IPS-20b (cell line): ENCODE measurements around the gene PPFIA1.
"Not testable (repeated sequence)": the region's sequence is repeated elsewhere in the genome, so short reads cannot be mapped to it uniquely, and the experiment has no call there.

Experiments
- H3K27ac ChIP-seq: one replicate; pipeline ENCODE4 v1.5.1; 2013; ENCODE audit warnings: low read length
- H3K27me3 ChIP-seq: 2 replicates; pipeline ENCODE4 v1.6.1; 2013; ENCODE audit warnings: mild to moderate bottlenecking, low read length, inconsistent platforms; ENCODE audit not compliant: insufficient read depth
- H3K36me3 ChIP-seq: 2 replicates; pipeline ENCODE4 v1.6.1; 2013; ENCODE audit warnings: low read depth, mild to moderate bottlenecking, inconsistent platforms, low read length, moderate library complexity; ENCODE audit not compliant: insufficient read depth
- H3K4me1 ChIP-seq: 2 replicates; pipeline ENCODE4 v1.6.1; 2013; ENCODE audit warnings: mild to moderate bottlenecking, control low read depth, inconsistent platforms, low read length, moderate library complexity; ENCODE audit not compliant: insufficient read depth
- H3K4me3 ChIP-seq: 2 replicates; pipeline ENCODE4 v1.5.1; 2013; ENCODE audit warnings: mild to moderate bottlenecking, low read length, inconsistent platforms
- H3K9ac ChIP-seq: 2 replicates; pipeline ENCODE4 v1.6.1; 2013; ENCODE audit warnings: low read depth, mild to moderate bottlenecking, inconsistent platforms, low read length, moderate library complexity
- H3K9me3 ChIP-seq: 2 replicates; pipeline ENCODE4 v1.6.1; 2013; ENCODE audit warnings: mild to moderate bottlenecking, low read depth, low read length, inconsistent platforms; ENCODE audit not compliant: insufficient read depth

Gene PPFIA1

DNA sequence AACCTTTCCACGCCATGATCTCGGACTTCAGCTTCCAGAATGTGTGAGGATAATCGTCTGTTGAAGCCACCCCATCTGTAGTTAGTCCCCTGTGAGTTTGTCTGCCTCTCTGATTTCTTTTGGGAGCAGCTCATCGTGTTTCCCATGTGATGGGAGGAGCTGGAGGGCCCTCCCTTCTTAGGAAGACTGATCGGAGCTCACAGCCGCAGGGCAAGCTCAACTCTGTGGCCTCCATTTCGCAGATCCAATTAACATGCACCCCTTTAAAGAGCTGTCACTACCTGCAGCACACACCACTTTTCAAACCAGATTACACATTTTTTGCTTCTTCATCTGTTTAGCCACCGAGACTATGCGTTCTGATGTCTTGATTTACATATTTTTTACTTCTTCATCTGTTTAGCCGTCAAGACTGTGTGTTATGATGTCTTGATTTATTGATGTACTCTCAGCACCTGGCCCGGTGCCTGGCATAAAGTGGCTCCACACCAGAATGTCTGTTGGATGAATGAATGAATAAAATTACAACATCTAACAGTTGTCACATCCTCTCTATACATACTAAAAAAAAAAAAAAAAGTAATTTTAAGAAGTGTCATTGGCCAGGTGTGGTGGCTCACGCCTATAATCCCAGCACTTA lies 14.9 kb upstream of the PPFIA1 start:
- Histone ChIP-seq H3K9me3 (no peaks in the 10 kb centered on the region), H3K27ac (no peak overlapping the region), H3K4me3 (no peak overlapping the region), H3K4me1 (no peaks in the 10 kb centered on the region), H3K27me3 (0 out of 2 replicates have a peak, but pooled peaks cover 4% of the 10 kb centered on the region), H3K9ac (no peak overlapping the region), H3K36me3 (no peaks in the 10 kb centered on the region)

DNA sequence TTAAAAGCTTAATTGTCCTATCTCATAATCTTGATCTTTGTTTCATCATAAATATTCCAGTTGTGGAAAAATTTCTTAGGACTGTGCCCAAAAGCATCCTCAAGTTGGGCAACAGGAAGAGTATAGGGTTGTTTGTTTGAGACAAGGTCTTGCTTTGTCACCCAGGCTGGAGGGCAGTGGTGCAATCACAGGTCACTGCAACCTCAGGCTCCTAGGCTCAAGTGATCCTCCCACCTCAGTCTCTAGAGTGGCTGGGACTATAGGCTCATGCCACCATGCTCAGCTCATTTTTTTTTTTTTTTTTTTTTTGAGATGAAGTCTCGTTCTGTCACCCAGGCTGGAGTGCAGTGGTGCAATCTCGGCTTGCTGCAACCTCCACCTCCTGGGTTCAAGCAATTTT lies 11.4 kb upstream of the PPFIA1 start:
- H3K4me3 ChIP-seq, H3K27ac ChIP-seq, H3K36me3 ChIP-seq, H3K4me1 ChIP-seq, H3K9ac ChIP-seq, H3K27me3 ChIP-seq, H3K9me3 ChIP-seq: not testable (repeated sequence)

- H3K4me1 ChIP-seq = no peaks in the 10 kb centered on the region
- H3K36me3 ChIP-seq = no peaks in the 10 kb centered on the region
- no peak overlapping the region for H3K27ac ChIP-seq
- H3K27me3 ChIP-seq = no peaks in the 10 kb centered on the region
- no peak overlapping the region for H3K9ac ChIP-seq
- no peaks in the 10 kb centered on the region for H3K9me3 ChIP-seq
- no peak overlapping the region for H3K4me3 ChIP-seq
Measured at GRCh38 chr11:70262951-70263350, 7.5 kb upstream of the PPFIA1 start.

- no peak overlapping the region for H3K4me3 ChIP-seq
- H3K4me1 ChIP-seq = no peaks in the 10 kb centered on the region
- no peaks in the 10 kb centered on the region for H3K36me3 ChIP-seq
- no peaks in the 10 kb centered on the region for H3K9me3 ChIP-seq
- no peak overlapping the region for H3K9ac ChIP-seq
- no peak overlapping the region for H3K27ac ChIP-seq
- H3K27me3 ChIP-seq = no peaks in the 10 kb centered on the region
Measured at GRCh38 chr11:70263363-70263762, 7.1 kb upstream of the PPFIA1 start.

DNA sequence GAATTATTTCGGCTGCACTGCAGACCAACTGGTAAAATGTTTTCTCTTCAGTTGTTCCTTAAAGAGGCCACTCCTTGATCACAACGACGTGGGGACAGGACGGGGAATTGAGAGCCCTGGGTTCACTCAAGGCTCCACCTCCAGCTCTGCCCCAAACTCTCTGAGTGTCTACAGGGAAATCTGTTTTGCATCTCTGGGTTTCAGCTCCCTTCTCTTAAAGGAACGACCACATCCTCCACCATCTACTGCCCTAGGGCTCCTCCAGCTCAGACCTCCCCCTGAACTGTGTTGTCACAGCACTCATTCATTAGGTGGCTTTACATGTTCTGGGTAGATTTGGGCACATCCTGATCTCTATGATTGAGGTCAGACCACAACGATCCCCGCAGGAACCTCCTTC lies 5.1 kb upstream of the PPFIA1 start:
- Histone ChIP-seq H3K9me3 (no peaks in the 10 kb centered on the region), H3K27me3 (no peaks in the 10 kb centered on the region; the same call in 1 of the 2 replicates), H3K4me1 (no peaks in the 10 kb centered on the region), H3K36me3 (no peaks in the 10 kb centered on the region), H3K27ac (no peak overlapping the region), H3K9ac (no peak overlapping the region), H3K4me3 (no peak overlapping the region)

DNA sequence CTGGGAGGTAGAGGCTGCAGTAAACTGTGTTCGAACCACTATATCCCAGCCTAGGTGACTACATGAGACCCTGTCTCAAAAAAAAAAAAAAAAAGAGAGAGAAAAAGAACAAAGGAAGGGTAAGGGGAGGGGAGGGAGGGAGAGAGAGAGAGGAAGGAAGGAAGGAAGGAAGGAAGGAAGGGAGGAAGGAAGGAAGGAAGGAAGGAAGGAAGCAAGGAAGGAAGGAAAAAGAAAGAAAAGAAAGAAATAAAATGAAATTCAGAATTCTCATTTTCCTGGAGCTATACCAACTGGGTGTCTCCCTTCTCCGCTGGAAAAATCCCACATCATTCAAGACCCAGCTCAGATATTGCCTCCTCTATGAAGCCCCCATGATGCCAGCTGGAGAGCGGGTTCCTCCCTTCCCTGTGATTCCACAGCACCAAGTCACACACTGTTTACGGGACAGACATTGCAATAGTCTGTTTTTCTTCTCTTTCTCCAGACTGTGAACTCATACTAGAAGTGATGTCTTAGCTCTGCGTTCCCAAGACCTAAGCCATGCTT lies 3.0 kb upstream of the PPFIA1 start:
- no peak overlapping the region for H3K9ac ChIP-seq
- no peaks in the 10 kb centered on the region for H3K9me3 ChIP-seq
- H3K27me3 ChIP-seq = no peaks in the 10 kb centered on the region; the same call in 1 of the 2 replicates
- H3K4me3 ChIP-seq = no peak overlapping the region
- peaks cover 3% of the 10 kb centered on the region for H3K4me1 ChIP-seq
- H3K36me3 ChIP-seq = peaks cover 7% of the 10 kb centered on the region
- no peak overlapping the region for H3K27ac ChIP-seq

GRCh38 chr11:70268526-70268925 lies 2.0 kb upstream of the PPFIA1 start:
- peaks cover 18% of the 10 kb centered on the region for H3K36me3 ChIP-seq

DNA sequence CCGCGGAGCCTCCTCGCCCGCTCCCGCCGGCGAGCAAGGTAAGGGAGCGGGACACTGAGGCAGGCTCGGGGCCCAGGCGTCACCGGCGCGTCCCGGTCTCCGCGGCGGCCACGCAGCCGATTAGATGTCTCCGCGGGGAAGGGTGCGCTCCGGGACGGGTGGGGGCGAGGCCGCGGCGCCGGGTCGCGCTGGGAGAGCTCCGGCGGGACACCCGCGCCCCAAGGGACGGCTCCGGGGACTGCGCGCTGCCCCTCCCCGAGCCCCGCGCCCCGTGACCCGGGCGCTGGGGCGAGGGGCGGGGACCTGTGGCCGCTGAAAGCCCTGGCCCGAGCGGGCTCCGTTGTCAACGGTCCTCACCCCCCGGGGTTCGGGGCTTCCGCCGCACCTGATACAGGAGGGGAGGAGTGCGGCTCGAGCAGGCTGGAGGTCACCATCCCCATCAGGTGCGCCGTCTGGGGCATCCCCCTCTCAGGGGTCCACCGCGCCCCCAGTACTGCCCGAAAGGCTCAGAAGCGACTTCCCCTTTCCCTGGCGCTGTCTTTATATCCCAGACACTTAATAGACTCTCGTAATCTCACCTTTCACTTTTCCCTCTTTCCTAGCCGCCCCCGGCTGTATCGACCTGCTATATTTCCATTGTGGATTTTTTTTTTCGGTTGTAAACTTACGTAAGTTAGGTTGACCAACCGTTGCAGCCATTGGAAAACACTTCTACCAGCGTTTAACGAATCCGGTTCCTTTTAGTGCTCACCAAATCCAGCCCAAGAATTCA lies 573 bp downstream of the PPFIA1 start:
- peaks cover 3% of the 10 kb centered on the region for H3K4me1 ChIP-seq

More at GRCh38 chr11:70268526-70268925, 2.0 kb upstream of the PPFIA1 start:
- Histone ChIP-seq H3K27me3 (no peaks in the 10 kb centered on the region; the same call in 1 of the 2 replicates), H3K4me1 (peaks cover 3% of the 10 kb centered on the region), H3K9ac (no peak overlapping the region), H3K4me3 (no peak overlapping the region), H3K9me3 (no peaks in the 10 kb centered on the region), H3K27ac (no peak overlapping the region)

DNA sequence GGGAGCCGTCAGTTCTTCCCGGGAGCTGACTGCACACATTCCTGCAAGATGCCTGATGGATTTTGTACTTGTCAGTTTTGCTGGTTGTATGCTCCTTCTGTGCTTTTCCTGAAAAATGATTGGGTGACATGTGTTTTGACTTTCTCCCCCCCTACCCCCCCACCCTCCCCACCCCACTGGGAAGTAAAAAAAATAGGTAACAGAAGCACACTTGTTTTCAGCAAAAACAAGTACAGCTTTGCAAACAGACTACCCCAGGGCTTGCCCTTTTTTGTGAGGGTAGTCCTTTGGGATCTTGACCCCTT lies 1.1 kb downstream of the PPFIA1 start:
- no peak overlapping the region for H3K27ac ChIP-seq
- peaks cover 3% of the 10 kb centered on the region for H3K4me1 ChIP-seq
- H3K9ac ChIP-seq = peak overlapping the region; percentile 77; the same call in 1 of the 2 replicates
- no peaks in the 10 kb centered on the region for H3K9me3 ChIP-seq
- H3K4me3 ChIP-seq = peak overlapping the region; percentile 91
- H3K27me3 ChIP-seq = no peaks in the 10 kb centered on the region; the same call in 1 of the 2 replicates
- peaks cover 49% of the 10 kb centered on the region for H3K36me3 ChIP-seq

More for the DNA sequence above, 573 bp downstream of the PPFIA1 start:
- no peaks in the 10 kb centered on the region; the same call in 1 of the 2 replicates for H3K27me3 ChIP-seq
- H3K36me3 ChIP-seq = peaks cover 43% of the 10 kb centered on the region
- H3K27ac ChIP-seq = no peak overlapping the region
- no peaks in the 10 kb centered on the region for H3K9me3 ChIP-seq
- H3K4me3 ChIP-seq = peak overlapping the region; percentile 91
- peak overlapping the region; percentile 77 for H3K9ac ChIP-seq

- Histone ChIP-seq H3K9me3 (no peaks in the 10 kb centered on the region), H3K4me1 (peaks cover 3% of the 10 kb centered on the region), H3K9ac (no peak overlapping the region), H3K4me3 (peak overlapping the region; percentile 91; the same call in 1 of the 2 replicates), H3K36me3 (peaks cover 50% of the 10 kb centered on the region), H3K27me3 (no peaks in the 10 kb centered on the region; the same call in 1 of the 2 replicates), H3K27ac (no peak overlapping the region)
Measured at GRCh38 chr11:70272009-70272408, 1.5 kb downstream of the PPFIA1 start.

- Histone ChIP-seq H3K4me3 (no peak overlapping the region), H3K36me3 (peaks cover 84% of the 10 kb centered on the region), H3K27ac (no peak overlapping the region), H3K9me3 (no peaks in the 10 kb centered on the region), H3K27me3 (no peaks in the 10 kb centered on the region), H3K9ac (no peak overlapping the region), H3K4me1 (no peaks in the 10 kb centered on the region; the same call in 1 of the 2 replicates)
Measured at GRCh38 chr11:70278994-70279393, 8.5 kb downstream of the PPFIA1 start.

GRCh38 chr11:70281156-70281609 lies 10.7 kb downstream of the PPFIA1 start:
- Histone ChIP-seq H3K27me3 (no peaks in the 10 kb centered on the region), H3K27ac (no peak overlapping the region), H3K36me3 (peaks cover 84% of the 10 kb centered on the region), H3K4me3 (no peak overlapping the region), H3K4me1 (no peaks in the 10 kb centered on the region), H3K9me3 (no peaks in the 10 kb centered on the region), H3K9ac (no peak overlapping the region)
